ENCODE measurements around the gene PITRM1. TPM values are rescaled to one million over a fixed set of nuclear protein-coding genes. Genes with fewer than 3 reads are reported as not detected.

The PITRM1 gene
- total and polyA plus RNA-seq, 7 donors: 16.6 to 70.3 (median 48.5) TPM

GRCh38 chr10:3127921-3128320 is 44.7 kb downstream of the PITRM1 start:
- Histone ChIP-seq H3K27me3 (no peaks in the 10 kb centered on the region), H3K4me1 (peaks cover 0 to 14% (median 9%) of the 10 kb centered on the region in 4 donors), H3K36me3 (peaks cover 0 to 53% (median 19%) of the 10 kb centered on the region in 4 donors), H3K9me3 (no peaks in the 10 kb centered on the region), H3K27ac (no peak overlapping the region), H3K4me3 (no peak overlapping the region)
- DNase-seq: no peak
- WGBS, 2 donors: 80 to 91% methylated on average over 10 of the region's 10 CpGs
- no peak for TF ChIP-seq POLR2A (IDR thresholded peaks at IDR 0.05)
- no peak for TF ChIP-seq CTCF (IDR thresholded peaks at IDR 0.05)
- no peak for TF ChIP-seq EP300 (IDR thresholded peaks at IDR 0.05)
- no peak for TF ChIP-seq POLR2AphosphoS5 (IDR thresholded peaks at IDR 0.05)
- intact Hi-C loops (cut with DNase I): no loop called here

- Histone ChIP-seq H3K36me3 (peaks cover 0 to 53% (median 10%) of the 10 kb centered on the region in 4 donors), H3K27ac (peak overlapping the region in 2 of 4 donors; percentile 3 to 52), H3K4me1 (peaks cover 0 to 14% (median 9%) of the 10 kb centered on the region in 4 donors), H3K4me3 (no peak overlapping the region), H3K9me3 (no peaks in the 10 kb centered on the region), H3K27me3 (no peaks in the 10 kb centered on the region)
- no peak for TF ChIP-seq POLR2AphosphoS5 (IDR thresholded peaks at IDR 0.05)
- no peak for TF ChIP-seq POLR2A (IDR thresholded peaks at IDR 0.05)
- TF ChIP-seq CTCF (IDR thresholded peaks at IDR 0.05): no peak
- no peak for TF ChIP-seq EP300 (IDR thresholded peaks at IDR 0.05)
- DNase-seq: peak; percentile 64
- intact Hi-C loops (cut with DNase I): no loop called here
- 15 to 77% methylated on average over 25 of the region's 25 CpGs for WGBS, 2 donors
Measured at GRCh38 chr10:3126741-3127346, 45.7 kb downstream of the PITRM1 start.

GRCh38 chr10:3126249-3126648 is 46.3 kb downstream of the PITRM1 start:
- no peaks in the 10 kb centered on the region for H3K9me3 ChIP-seq
- peak overlapping the region in 1 of 4 donors; percentile 52 for H3K27ac ChIP-seq
- peaks cover 0 to 49% (median 8%) of the 10 kb centered on the region in 4 donors for H3K36me3 ChIP-seq
- H3K4me3 ChIP-seq: no peak overlapping the region
- DNase-seq: peak; percentile 59
- H3K27me3 ChIP-seq: no peaks in the 10 kb centered on the region
- no peak for TF ChIP-seq POLR2A (IDR thresholded peaks at IDR 0.05)
- TF ChIP-seq EP300 (IDR thresholded peaks at IDR 0.05): no peak
- no peak for TF ChIP-seq POLR2AphosphoS5 (IDR thresholded peaks at IDR 0.05)
- no peak for TF ChIP-seq CTCF (IDR thresholded peaks at IDR 0.05)
- 84 to 91% methylated on average over 15 of the region's 15 CpGs for WGBS, 2 donors
- peaks cover 0 to 14% (median 9%) of the 10 kb centered on the region in 4 donors for H3K4me1 ChIP-seq
- intact Hi-C loops (cut with DNase I): no loop called here

- no peaks in the 10 kb centered on the region for H3K9me3 ChIP-seq
- no peak overlapping the region for H3K4me3 ChIP-seq
- 93 to 94% methylated on average over 24 of the region's 24 CpGs for WGBS, 2 donors
- peaks cover 0 to 14% (median 9%) of the 10 kb centered on the region in 4 donors for H3K4me1 ChIP-seq
- TF ChIP-seq POLR2AphosphoS5 (IDR thresholded peaks at IDR 0.05) (no peak), POLR2A (IDR thresholded peaks at IDR 0.05) (no peak), CTCF (IDR thresholded peaks at IDR 0.05) (no peak), EP300 (IDR thresholded peaks at IDR 0.05) (no peak)
- no peak overlapping the region for H3K27ac ChIP-seq
- H3K36me3 ChIP-seq: peaks cover 0 to 46% (median 8%) of the 10 kb centered on the region in 4 donors
- DNase-seq: no peak
- no peaks in the 10 kb centered on the region for H3K27me3 ChIP-seq
- intact Hi-C loops (cut with DNase I): no loop called here
Measured at GRCh38 chr10:3125527-3126170, 46.9 kb downstream of the PITRM1 start.
